ENCODE measurements around the gene KMT2C. TPM values are rescaled to one million over a fixed set of nuclear protein-coding genes. Genes with fewer than 3 reads are reported as not detected.
"Not testable (repeated sequence)": the region's sequence is repeated elsewhere in the genome, so short reads cannot be mapped to it uniquely, and the experiment has no call there.

KMT2C gene
- total and polyA plus RNA-seq, 3 donors from 2014 or later, result 32.8 to 167 (median 154) TPM

DNA sequence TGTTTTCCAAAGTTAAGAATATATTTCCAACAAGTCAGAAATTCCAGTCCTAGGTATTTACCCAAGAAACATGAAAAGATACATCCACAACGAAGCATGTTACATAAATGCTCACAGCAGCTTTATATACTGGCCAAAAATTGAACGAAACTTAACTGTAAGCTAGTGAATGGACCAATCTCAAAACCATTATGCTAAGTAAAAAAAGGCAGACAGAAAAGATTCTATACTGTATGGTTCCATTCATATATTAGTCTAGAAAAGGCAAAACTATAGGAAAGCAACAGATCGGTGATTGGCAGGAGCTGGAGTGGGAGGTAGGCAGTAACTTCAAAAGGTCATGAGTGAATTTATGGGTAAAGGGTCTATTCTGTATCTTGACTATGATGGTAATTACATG lies 150.8 kb downstream of the KMT2C start:
- WGBS, 2 donors, result 60 to 63% methylated on average over 3 of the region's 3 CpGs
- intact Hi-C loops (cut with DNase I; ENCODE audit: low total_unique reads); H3K27me3 ChIP-seq; H3K4me3 ChIP-seq; H3K36me3 ChIP-seq (ENCODE audit: low read depth, missing control alignments); DNase-seq; H3K9me3 ChIP-seq; H3K27ac ChIP-seq; H3K4me1 ChIP-seq: not testable (repeated sequence)

DNA sequence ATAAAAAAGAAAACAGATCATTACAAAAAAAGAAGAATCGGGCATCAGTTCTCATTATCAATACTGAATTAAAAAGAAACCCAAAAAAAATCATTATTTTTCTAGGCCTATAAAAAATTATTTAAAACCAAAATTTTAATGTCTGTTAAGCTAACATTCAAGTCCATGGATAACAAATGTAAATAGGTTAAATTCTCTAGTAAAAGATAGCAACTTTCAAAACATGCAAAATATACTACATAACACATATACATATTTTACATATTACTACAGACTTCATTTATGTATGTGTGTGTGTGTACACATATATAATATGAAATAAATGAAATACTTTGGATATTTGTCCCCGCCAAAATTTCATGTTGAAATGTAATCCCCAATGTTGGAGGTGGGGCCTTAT lies 158.1 kb downstream of the KMT2C start:
- intact Hi-C loops (cut with DNase I; ENCODE audit: low total_unique reads); DNase-seq; H3K4me1 ChIP-seq; H3K27ac ChIP-seq; H3K36me3 ChIP-seq (ENCODE audit: low read depth, missing control alignments); H3K9me3 ChIP-seq; H3K27me3 ChIP-seq; H3K4me3 ChIP-seq: not testable (repeated sequence)
- WGBS, 2 donors, result 97 to 99% methylated on average over 2 of the region's 2 CpGs

DNA sequence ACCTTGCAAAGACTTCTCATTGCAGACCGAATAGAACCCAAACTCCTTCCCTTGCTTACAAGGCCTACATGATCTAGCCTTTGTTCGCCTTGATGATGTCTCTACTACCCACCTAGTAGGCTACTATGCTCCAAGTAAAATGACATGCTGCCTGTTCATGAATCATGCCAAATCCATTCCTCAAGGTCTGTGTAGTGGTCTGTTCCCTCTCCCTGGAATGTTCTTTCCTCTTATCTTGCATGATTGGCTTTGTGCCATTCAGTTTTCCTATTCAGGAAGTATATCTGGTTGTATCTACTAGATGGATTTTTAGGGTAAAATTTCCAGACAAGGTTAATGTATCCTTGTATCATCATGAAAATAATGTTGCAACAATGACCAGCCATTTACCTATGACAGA lies 165.4 kb downstream of the KMT2C start:
- H3K27ac ChIP-seq; DNase-seq; H3K36me3 ChIP-seq (ENCODE audit: low read depth, missing control alignments); H3K9me3 ChIP-seq; intact Hi-C loops (cut with DNase I; ENCODE audit: low total_unique reads); H3K27me3 ChIP-seq; H3K4me3 ChIP-seq; H3K4me1 ChIP-seq: not testable (repeated sequence)
- 91 to 94% methylated on average over 2 of the region's 2 CpGs for WGBS, 2 donors

- H3K27ac ChIP-seq; H3K27me3 ChIP-seq; H3K36me3 ChIP-seq (ENCODE audit: low read depth, missing control alignments); intact Hi-C loops (cut with DNase I; ENCODE audit: low total_unique reads); H3K4me3 ChIP-seq; DNase-seq; H3K9me3 ChIP-seq; H3K4me1 ChIP-seq: not testable (repeated sequence)
- 59 to 70% methylated on average over 2 of the region's 2 CpGs for WGBS, 2 donors
These were observed 168.9 kb downstream of the KMT2C start for GRCh38 chr7:152266859-152267258.

DNA sequence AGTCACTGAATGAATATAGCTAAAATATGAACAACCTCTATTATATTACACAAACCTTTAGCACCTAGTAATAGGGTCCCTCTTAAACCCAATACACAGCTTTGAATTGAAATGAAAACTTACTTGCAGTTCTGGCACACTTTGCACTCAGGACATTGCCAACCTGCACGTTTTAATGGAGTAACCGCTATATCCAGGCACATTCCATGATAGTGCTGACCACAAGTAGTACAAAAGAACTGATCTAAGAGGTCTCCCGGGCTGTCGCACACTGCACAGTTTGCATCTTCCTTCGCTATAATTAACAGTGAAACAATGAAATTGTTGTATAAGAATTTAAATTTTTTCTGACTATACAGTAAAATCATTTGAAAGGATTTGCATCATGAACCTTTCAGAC lies 170.9 kb downstream of the KMT2C start:
- intact Hi-C loops (cut with DNase I; ENCODE audit: low total_unique reads); H3K27ac ChIP-seq; H3K27me3 ChIP-seq; H3K9me3 ChIP-seq; H3K4me3 ChIP-seq; DNase-seq; H3K36me3 ChIP-seq (ENCODE audit: low read depth, missing control alignments); H3K4me1 ChIP-seq: not testable (repeated sequence)
- 78 to 88% methylated on average over 5 of the region's 5 CpGs for WGBS, 2 donors

GRCh38 chr7:152262146-152262545 lies 173.7 kb downstream of the KMT2C start:
- WGBS, 2 donors, result 89 to 90% methylated on average over 8 of the region's 8 CpGs
- H3K9me3 ChIP-seq, DNase-seq: not testable (repeated sequence)

DNA sequence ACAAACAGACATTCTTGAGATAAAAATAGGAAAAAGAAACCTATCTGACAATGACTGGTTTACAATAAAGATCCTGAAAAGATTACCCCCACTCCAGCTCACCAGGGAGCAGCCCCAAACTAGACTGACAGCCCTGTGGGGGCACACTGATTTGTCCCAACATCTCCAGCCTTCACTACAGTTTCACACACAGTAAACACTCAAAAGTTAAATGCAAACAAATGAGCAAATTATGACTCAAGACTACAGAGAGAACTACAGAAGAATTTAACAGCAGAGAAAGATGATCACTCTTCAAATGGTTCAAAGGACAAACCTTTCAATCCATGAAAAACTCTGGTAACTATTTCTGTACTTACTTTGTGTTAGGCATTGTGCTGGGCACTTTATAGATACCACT lies 176.2 kb downstream of the KMT2C start:
- intact Hi-C loops (cut with DNase I; ENCODE audit: low total_unique reads); DNase-seq; H3K27ac ChIP-seq; H3K27me3 ChIP-seq; H3K36me3 ChIP-seq (ENCODE audit: low read depth, missing control alignments); H3K4me1 ChIP-seq; H3K4me3 ChIP-seq; H3K9me3 ChIP-seq: not testable (repeated sequence)

More at GRCh38 chr7:152262146-152262545, 173.7 kb downstream of the KMT2C start:
- H3K4me3 ChIP-seq; H3K27me3 ChIP-seq; H3K27ac ChIP-seq; intact Hi-C loops (cut with DNase I; ENCODE audit: low total_unique reads); H3K36me3 ChIP-seq (ENCODE audit: low read depth, missing control alignments); H3K4me1 ChIP-seq: not testable (repeated sequence)

DNA sequence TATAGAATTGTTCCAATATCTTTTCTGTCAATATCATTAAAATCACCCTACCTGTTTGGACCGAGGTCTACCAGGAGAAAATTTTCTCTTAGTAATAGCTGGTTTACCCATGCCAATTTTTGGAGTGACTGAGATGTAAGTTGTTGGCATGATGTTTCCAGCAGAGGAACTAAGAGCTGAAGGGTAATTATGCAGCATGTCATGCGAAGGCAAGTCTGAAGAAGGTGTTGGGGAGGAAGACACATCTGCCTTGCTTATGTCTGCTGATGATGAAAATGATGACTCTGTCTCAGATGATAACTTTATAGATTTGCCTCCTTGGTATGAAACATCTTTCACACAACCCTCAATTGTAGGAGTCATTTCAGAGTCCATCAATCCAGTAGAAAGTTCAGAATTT lies 188.0 kb downstream of the KMT2C start:
- 78 to 86% methylated on average over 2 of the region's 2 CpGs for WGBS, 2 donors
- DNase-seq; H3K4me3 ChIP-seq; H3K27ac ChIP-seq; H3K4me1 ChIP-seq; H3K9me3 ChIP-seq; H3K36me3 ChIP-seq (ENCODE audit: low read depth, missing control alignments); intact Hi-C loops (cut with DNase I; ENCODE audit: low total_unique reads); H3K27me3 ChIP-seq: not testable (repeated sequence)

DNA sequence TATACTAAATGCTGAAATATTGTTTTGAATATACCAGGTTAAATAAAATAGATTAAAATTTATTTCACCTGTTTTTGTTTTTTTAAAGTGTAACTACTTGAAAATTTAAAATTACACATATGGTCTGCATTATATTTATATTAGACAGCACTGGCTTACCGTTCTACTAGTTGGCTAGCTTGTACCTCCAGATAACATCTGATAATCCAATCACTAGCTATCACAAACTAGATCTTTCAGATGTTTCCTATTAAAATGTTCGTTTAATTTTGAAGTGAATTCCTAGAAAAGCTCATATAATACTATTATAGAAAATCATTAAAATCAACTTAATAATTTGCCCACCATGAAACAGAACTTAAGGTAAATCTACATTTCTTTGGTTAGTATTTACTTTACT lies 190.4 kb downstream of the KMT2C start:
- H3K4me1 ChIP-seq; H3K27ac ChIP-seq; intact Hi-C loops (cut with DNase I; ENCODE audit: low total_unique reads); H3K36me3 ChIP-seq (ENCODE audit: low read depth, missing control alignments); DNase-seq; H3K9me3 ChIP-seq; H3K27me3 ChIP-seq; H3K4me3 ChIP-seq: not testable (repeated sequence)
- 74 to 76% methylated on average over 2 of the region's 2 CpGs for WGBS, 2 donors

DNA sequence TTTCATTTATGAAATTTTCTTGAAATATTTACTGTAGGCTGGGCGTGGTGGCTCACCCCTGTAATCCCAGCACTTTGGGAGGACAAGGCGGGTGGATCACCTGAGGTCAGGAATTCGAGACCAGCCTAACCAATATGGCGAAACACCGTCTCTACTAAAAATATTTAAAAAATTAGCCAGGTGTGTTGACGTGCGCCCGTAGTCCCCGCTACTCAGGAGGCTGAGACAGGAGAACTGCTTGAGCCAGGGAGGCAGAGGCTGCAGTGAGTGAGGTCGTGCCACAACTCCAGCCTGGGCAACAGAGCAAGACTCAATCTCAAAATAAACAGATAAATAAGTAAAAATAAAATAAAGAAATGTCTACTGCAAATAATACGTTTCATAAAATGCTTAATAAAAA lies 192.3 kb downstream of the KMT2C start:
- H3K27ac ChIP-seq; H3K36me3 ChIP-seq (ENCODE audit: low read depth, missing control alignments); intact Hi-C loops (cut with DNase I; ENCODE audit: low total_unique reads); H3K9me3 ChIP-seq; H3K4me1 ChIP-seq; H3K4me3 ChIP-seq; H3K27me3 ChIP-seq; DNase-seq: not testable (repeated sequence)
- 97% methylated on average over 11 of the region's 11 CpGs for WGBS, 2 donors

DNA sequence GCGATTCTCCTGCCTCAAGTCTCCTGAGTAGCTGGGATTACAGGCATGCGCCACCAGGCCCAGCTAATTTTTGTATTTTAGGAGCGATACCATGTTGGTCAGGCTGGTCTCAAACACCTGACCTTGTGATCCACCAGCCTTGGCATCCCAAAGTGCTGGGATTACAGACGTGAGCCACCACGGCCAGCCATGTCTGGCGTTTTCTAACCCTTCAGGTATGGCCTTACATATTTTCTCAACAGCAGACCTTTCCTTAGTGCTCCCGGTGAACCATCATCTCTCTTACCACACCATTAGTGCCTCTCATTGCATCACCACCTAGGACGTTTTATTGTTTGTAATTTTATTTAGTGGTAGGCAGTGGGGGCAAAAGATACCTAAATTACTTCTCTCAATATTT lies 194.5 kb downstream of the KMT2C start:
- WGBS, 2 donors, result 79 to 83% methylated on average over 8 of the region's 8 CpGs
- H3K9me3 ChIP-seq; H3K27me3 ChIP-seq; DNase-seq; H3K36me3 ChIP-seq (ENCODE audit: low read depth, missing control alignments); intact Hi-C loops (cut with DNase I; ENCODE audit: low total_unique reads); H3K4me1 ChIP-seq; H3K4me3 ChIP-seq; H3K27ac ChIP-seq: not testable (repeated sequence)

- H3K9me3 ChIP-seq; H3K27me3 ChIP-seq; H3K36me3 ChIP-seq (ENCODE audit: low read depth, missing control alignments); H3K4me3 ChIP-seq; intact Hi-C loops (cut with DNase I; ENCODE audit: low total_unique reads): not testable (repeated sequence)
- peaks cover 10% of the 10 kb centered on the region for H3K4me1 ChIP-seq
- peak overlapping the region in 1 of 2 donors; percentile 53 for H3K27ac ChIP-seq
- peak; percentile 60 for DNase-seq
- 51 to 63% methylated on average over 5 of the region's 5 CpGs for WGBS, 2 donors
These were observed 199.5 kb downstream of the KMT2C start for GRCh38 chr7:152236306-152236705.

GRCh38 chr7:152234421-152234820 lies 201.4 kb downstream of the KMT2C start:
- H3K4me3 ChIP-seq; H3K27ac ChIP-seq; H3K27me3 ChIP-seq; DNase-seq; H3K36me3 ChIP-seq (ENCODE audit: low read depth, missing control alignments); intact Hi-C loops (cut with DNase I; ENCODE audit: low total_unique reads); H3K9me3 ChIP-seq: not testable (repeated sequence)
- WGBS, 2 donors, result 95 to 98% methylated on average over 5 of the region's 5 CpGs
- H3K4me1 ChIP-seq, result peaks cover 10% of the 10 kb centered on the region
